GM23338 (cell line): ENCODE measurements around the gene FMN1. TPM values are rescaled to one million over a fixed set of nuclear protein-coding genes. Genes with fewer than 3 reads are reported as not detected.

Source experiments
- ATAC-seq: fragments of 200-7000 bp; cut with Tn5 transposase; 3 replicates; pipeline ENCODE4 v1.9.1; 2020
- DNase-seq: peaks from one replicate; pipeline ENCODE4 v3.0.0-alpha.2; 2015; ENCODE audit warnings: low spot score
- H2AFZ ChIP-seq: fragments of 200-600 bp; sonication (generic); 2 replicates; pipeline ENCODE4 v1.8.0; 2016; ENCODE audit warnings: antibody characterized with exemption, mild to moderate bottlenecking, moderate library complexity
- H3F3A ChIP-seq: fragments of 200-600 bp; sonication (generic); replicated peaks from 2 replicates; pipeline ENCODE4 v1.8.0; 2017; ENCODE audit warnings: antibody characterized with exemption, mixed run types, low read depth
- H3K27ac ChIP-seq: fragments of 200-600 bp; sonication (generic); 2 replicates; pipeline ENCODE4 v1.6.1; 2016; ENCODE audit warnings: low read depth
- H3K27me3 ChIP-seq: fragments of 200-600 bp; sonication (generic); 2 replicates; pipeline ENCODE4 v1.8.0; 2016; ENCODE audit warnings: mild to moderate bottlenecking, mixed run types, moderate library complexity; ENCODE audit not compliant: insufficient read depth
- H3K36me3 ChIP-seq: fragments of 200-600 bp; sonication (generic); 2 replicates; pipeline ENCODE4 v1.8.0; 2016; ENCODE audit warnings: mild to moderate bottlenecking; ENCODE audit not compliant: insufficient read depth
- H3K4me1 ChIP-seq: fragments of 200-600 bp; sonication (generic); 2 replicates; pipeline ENCODE4 v1.8.0; 2016; ENCODE audit warnings: mild to moderate bottlenecking, moderate library complexity; ENCODE audit not compliant: insufficient read depth
- H3K4me2 ChIP-seq: fragments of 200-600 bp; sonication (generic); 2 replicates; pipeline ENCODE4 v1.7.1; 2017; ENCODE audit warnings: mixed run types
- H3K4me3 ChIP-seq: fragments of 200-600 bp; sonication (generic); 2 replicates; pipeline ENCODE4 v1.6.1; 2016; ENCODE audit warnings: mixed run types
- H3K79me2 ChIP-seq: fragments of 200-600 bp; sonication (generic); replicated peaks from 2 replicates; pipeline ENCODE4 v1.8.0; 2017; ENCODE audit warnings: mild to moderate bottlenecking; ENCODE audit not compliant: insufficient read depth
- H3K9me2 ChIP-seq: fragments of 200-600 bp; sonication (generic); 2 replicates; pipeline ENCODE4 v1.8.0; 2017; ENCODE audit not compliant: insufficient read depth
- H4K20me1 ChIP-seq: fragments of 200-600 bp; sonication (generic); replicated peaks from 2 replicates; pipeline ENCODE4 v1.8.0; 2017; ENCODE audit warnings: mild to moderate bottlenecking; ENCODE audit not compliant: insufficient read depth
- H3K27ac Mint-ChIP-seq: 2 replicates; pipeline ENCODE4 v1.8.0; 2020; ENCODE audit warnings: inconsistent platforms, mild to moderate bottlenecking, moderate library complexity, mixed read lengths
- H3K27me3 Mint-ChIP-seq: 3 replicates; pipeline ENCODE4 v1.8.0; 2022; ENCODE audit warnings: low read depth, mild to moderate bottlenecking, moderate library complexity, mixed read lengths, inconsistent platforms; ENCODE audit not compliant: insufficient read depth, poor library complexity
- H3K36me3 Mint-ChIP-seq: 3 replicates; pipeline ENCODE4 v1.8.0; 2021; ENCODE audit warnings: low read depth, mild to moderate bottlenecking, inconsistent platforms, moderate library complexity, mixed read lengths
- H3K4me1 Mint-ChIP-seq: 3 replicates; pipeline ENCODE4 v1.8.0; 2020; ENCODE audit warnings: mild to moderate bottlenecking, inconsistent platforms, mixed read lengths
- H3K4me3 Mint-ChIP-seq: 3 replicates; pipeline ENCODE4 v1.8.0; 2021; ENCODE audit warnings: moderate library complexity, mild to moderate bottlenecking, inconsistent platforms, mixed read lengths
- H3K9me3 Mint-ChIP-seq: 3 replicates; pipeline ENCODE4 v1.8.0; 2020; ENCODE audit warnings: moderate library complexity, mild to moderate bottlenecking, inconsistent platforms, mixed read lengths
- CREB1 ChIP-seq: fragments of 250-450 bp; sonication (Bioruptor Pico); IDR thresholded peaks from 2 replicates; pipeline ENCODE4 v1.5.0; 2020; ENCODE audit warnings: low read depth, mild to moderate bottlenecking, moderate library complexity
- ETS1 ChIP-seq: IDR thresholded peaks from 2 replicates; pipeline ENCODE4 v1.6.1; 2016; ENCODE audit warnings: antibody characterized with exemption
- EZH2 ChIP-seq: fragments of 200-600 bp; sonication (generic); IDR thresholded peaks from one replicate; pipeline ENCODE4 v1.8.0; 2017; ENCODE audit warnings: antibody characterized with exemption, mild to moderate bottlenecking, low read depth; ENCODE audit not compliant: unreplicated experiment
- EZH2phosphoT487 ChIP-seq: fragments of 200-600 bp; sonication (generic); IDR thresholded peaks from one replicate; pipeline ENCODE4 v1.8.1; 2018; ENCODE audit warnings: antibody characterized with exemption; ENCODE audit not compliant: unreplicated experiment
- JUNB ChIP-seq: IDR thresholded peaks from one replicate; pipeline ENCODE4 v1.6.1; 2016; ENCODE audit warnings: antibody characterized with exemption; ENCODE audit not compliant: unreplicated experiment
- NANOG ChIP-seq: IDR thresholded peaks from 2 replicates; pipeline ENCODE4 v1.6.1; 2016; ENCODE audit warnings: antibody characterized with exemption, borderline replicate concordance
- POLR2AphosphoS5 ChIP-seq: IDR thresholded peaks from 2 replicates; pipeline ENCODE4 v1.6.1; 2016; ENCODE audit warnings: antibody characterized with exemption, low read depth
- REST ChIP-seq: IDR thresholded peaks from one replicate; pipeline ENCODE4 v1.6.1; 2018; ENCODE audit warnings: antibody characterized with exemption; ENCODE audit not compliant: unreplicated experiment
- STAT1 ChIP-seq: IDR thresholded peaks from one replicate; pipeline ENCODE4 v1.6.1; 2016; ENCODE audit warnings: antibody characterized with exemption; ENCODE audit not compliant: unreplicated experiment
- ZNF114 ChIP-seq: fragments of 250-450 bp; sonication (Bioruptor Pico); IDR thresholded peaks from 2 replicates; pipeline ENCODE4 v1.5.0; 2020; ENCODE audit warnings: mild to moderate bottlenecking, moderate library complexity
- ZNF331 ChIP-seq: fragments of 250-450 bp; sonication (Bioruptor Pico); IDR thresholded peaks from 2 replicates; pipeline ENCODE4 v1.5.0; 2020; ENCODE audit warnings: low read depth, mild to moderate bottlenecking, moderate library complexity
- polyA plus RNA-seq: library from polyadenylated mRNA; unstranded; fragments of >200 nt; fragmentation: Nextera tagmentation; extraction: Ambion mirVana; gene quantifications from 2 replicates; pipeline ENCODE4 v1.2.1, GENCODE V29; 2016
- total RNA-seq: library from RNA; depleted of rRNA; stranded (reverse); fragments of >200 nt; shearing (Covaris generic); gene quantifications from 2 replicates; pipeline ENCODE4 v1.2.3, GENCODE V29; 2014
- TF ChIP-seq, protein P1 (sequence below): fragments of 250-450 bp; sonication (Bioruptor Pico); IDR thresholded peaks from 2 replicates; pipeline ENCODE4 v1.5.0; 2020; ENCODE audit warnings: mild to moderate bottlenecking, moderate library complexity

The FMN1 gene
- total and polyA plus RNA-seq, 2 experiments from 2014 or later = 1.2 to 1.6 TPM

DNA sequence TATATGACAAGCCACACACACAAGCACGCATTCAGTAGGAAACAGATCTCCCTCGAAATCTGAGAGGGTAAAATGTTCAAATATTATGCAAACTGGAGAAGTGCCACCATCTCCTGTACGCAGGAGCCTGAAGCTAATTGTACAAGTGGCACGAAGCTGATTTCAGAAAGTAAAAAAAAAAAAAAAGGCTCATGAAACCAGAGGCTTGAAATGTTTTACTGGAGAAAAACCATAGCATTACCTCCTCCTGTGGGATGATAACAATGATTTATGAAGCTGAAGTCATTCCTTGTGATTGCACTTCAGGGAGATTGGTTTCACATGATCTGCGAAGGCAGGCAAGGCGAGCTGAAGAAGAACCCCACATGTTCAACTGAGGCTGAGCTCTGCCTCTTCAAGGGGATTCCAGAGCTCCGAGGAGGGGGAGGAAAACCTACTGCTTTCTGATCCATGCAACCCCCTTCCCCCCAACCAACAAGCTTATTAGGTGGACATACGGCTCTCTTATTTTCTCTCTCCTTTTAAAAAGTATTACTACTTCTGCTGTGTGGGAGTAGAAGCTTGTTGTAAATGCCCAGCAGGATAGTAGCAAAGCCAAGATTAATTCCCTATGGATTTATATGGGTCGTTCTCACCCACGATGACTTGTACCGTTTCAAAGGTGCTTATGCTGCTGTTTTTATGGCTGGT is 375.6 kb downstream of the FMN1 start:
- no peaks in the 10 kb centered on the region for H3K36me3 ChIP-seq
- H3K9me3 Mint-ChIP-seq = no peaks in the 10 kb centered on the region
- H3F3A ChIP-seq = no peaks in the 10 kb centered on the region
- no peaks in the 10 kb centered on the region for H3K79me2 ChIP-seq
- no peaks in the 10 kb centered on the region for H3K9me2 ChIP-seq
- H3K27ac Mint-ChIP-seq = no peak overlapping the region
- no peak overlapping the region for H3K4me3 Mint-ChIP-seq
- H3K27me3 ChIP-seq = no peaks in the 10 kb centered on the region
- ATAC-seq (no peak), DNase-seq (no peak)
- peaks cover 7% of the 10 kb centered on the region; the same call in 2 of the 3 replicates for H3K4me1 Mint-ChIP-seq
- no peaks in the 10 kb centered on the region for H4K20me1 ChIP-seq
- TF ChIP-seq EZH2phosphoT487 (no peak), NANOG (no peak), ZNF331 (CRISPR knock-in tag) (no peak), EZH2 (no peak), CREB1 (CRISPR knock-in tag) (no peak), ETS1 (no peak)
- H3K4me2 ChIP-seq = no peak overlapping the region
- H3K36me3 Mint-ChIP-seq = no peaks in the 10 kb centered on the region
- no peak overlapping the region for H3K4me3 ChIP-seq
- H3K4me1 ChIP-seq = no peaks in the 10 kb centered on the region
- H3K27me3 Mint-ChIP-seq = no peaks in the 10 kb centered on the region
- no peak overlapping the region for H3K27ac ChIP-seq
- peak overlapping the region; percentile 30; the same call in 1 of the 2 replicates for H2AFZ ChIP-seq

GRCh38 chr15:32817577-32817976 is 376.9 kb downstream of the FMN1 start:
- DNase-seq (no peak), ATAC-seq (no peak)
- Mint-ChIP-seq H3K9me3 (no peaks in the 10 kb centered on the region), H3K36me3 (no peaks in the 10 kb centered on the region), H3K27ac (no peak overlapping the region), H3K4me1 (peaks cover 7% of the 10 kb centered on the region; the same call in 2 of the 3 replicates), H3K4me3 (no peak overlapping the region), H3K27me3 (no peaks in the 10 kb centered on the region)
- Histone ChIP-seq H2AFZ (no peak overlapping the region), H3K27ac (no peak overlapping the region), H3K4me1 (no peaks in the 10 kb centered on the region), H3K27me3 (no peaks in the 10 kb centered on the region), H3K36me3 (no peaks in the 10 kb centered on the region), H3K9me2 (no peaks in the 10 kb centered on the region), H3K79me2 (no peaks in the 10 kb centered on the region), H3K4me3 (no peak overlapping the region), H4K20me1 (no peaks in the 10 kb centered on the region), H3K4me2 (no peak overlapping the region), H3F3A (no peaks in the 10 kb centered on the region)
- TF ChIP-seq, protein P1, sequence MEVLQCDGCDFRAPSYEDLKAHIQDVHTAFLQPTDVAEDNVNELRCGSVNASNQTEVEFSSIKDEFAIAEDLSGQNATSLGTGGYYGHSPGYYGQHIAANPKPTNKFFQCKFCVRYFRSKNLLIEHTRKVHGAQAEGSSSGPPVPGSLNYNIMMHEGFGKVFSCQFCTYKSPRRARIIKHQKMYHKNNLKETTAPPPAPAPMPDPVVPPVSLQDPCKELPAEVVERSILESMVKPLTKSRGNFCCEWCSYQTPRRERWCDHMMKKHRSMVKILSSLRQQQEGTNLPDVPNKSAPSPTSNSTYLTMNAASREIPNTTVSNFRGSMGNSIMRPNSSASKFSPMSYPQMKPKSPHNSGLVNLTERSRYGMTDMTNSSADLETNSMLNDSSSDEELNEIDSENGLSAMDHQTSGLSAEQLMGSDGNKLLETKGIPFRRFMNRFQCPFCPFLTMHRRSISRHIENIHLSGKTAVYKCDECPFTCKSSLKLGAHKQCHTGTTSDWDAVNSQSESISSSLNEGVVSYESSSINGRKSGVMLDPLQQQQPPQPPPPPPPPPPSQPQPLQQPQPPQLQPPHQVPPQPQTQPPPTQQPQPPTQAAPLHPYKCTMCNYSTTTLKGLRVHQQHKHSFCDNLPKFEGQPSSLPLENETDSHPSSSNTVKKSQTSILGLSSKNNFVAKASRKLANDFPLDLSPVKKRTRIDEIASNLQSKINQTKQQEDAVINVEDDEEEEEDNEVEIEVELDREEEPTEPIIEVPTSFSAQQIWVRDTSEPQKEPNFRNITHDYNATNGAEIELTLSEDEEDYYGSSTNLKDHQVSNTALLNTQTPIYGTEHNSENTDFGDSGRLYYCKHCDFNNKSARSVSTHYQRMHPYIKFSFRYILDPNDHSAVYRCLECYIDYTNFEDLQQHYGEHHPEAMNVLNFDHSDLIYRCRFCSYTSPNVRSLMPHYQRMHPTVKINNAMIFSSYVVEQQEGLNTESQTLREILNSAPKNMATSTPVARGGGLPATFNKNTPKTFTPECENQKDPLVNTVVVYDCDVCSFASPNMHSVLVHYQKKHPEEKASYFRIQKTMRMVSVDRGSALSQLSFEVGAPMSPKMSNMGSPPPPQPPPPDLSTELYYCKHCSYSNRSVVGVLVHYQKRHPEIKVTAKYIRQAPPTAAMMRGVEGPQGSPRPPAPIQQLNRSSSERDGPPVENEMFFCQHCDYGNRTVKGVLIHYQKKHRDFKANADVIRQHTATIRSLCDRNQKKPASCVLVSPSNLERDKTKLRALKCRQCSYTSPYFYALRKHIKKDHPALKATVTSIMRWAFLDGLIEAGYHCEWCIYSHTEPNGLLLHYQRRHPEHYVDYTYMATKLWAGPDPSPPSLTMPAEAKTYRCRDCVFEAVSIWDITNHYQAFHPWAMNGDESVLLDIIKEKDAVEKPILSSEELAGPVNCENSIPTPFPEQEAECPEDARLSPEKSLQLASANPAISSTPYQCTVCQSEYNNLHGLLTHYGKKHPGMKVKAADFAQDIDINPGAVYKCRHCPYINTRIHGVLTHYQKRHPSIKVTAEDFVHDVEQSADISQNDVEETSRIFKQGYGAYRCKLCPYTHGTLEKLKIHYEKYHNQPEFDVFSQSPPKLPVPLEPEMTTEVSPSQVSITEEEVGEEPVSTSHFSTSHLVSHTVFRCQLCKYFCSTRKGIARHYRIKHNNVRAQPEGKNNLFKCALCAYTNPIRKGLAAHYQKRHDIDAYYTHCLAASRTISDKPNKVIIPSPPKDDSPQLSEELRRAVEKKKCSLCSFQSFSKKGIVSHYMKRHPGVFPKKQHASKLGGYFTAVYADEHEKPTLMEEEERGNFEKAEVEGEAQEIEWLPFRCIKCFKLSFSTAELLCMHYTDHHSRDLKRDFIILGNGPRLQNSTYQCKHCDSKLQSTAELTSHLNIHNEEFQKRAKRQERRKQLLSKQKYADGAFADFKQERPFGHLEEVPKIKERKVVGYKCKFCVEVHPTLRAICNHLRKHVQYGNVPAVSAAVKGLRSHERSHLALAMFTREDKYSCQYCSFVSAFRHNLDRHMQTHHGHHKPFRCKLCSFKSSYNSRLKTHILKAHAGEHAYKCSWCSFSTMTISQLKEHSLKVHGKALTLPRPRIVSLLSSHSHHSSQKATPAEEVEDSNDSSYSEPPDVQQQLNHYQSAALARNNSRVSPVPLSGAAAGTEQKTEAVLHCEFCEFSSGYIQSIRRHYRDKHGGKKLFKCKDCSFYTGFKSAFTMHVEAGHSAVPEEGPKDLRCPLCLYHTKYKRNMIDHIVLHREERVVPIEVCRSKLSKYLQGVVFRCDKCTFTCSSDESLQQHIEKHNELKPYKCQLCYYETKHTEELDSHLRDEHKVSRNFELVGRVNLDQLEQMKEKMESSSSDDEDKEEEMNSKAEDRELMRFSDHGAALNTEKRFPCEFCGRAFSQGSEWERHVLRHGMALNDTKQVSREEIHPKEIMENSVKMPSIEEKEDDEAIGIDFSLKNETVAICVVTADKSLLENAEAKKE (CRISPR knock-in tag) = no peak
- TF ChIP-seq ZNF114 (CRISPR knock-in tag) (no peak), REST (no peak), POLR2AphosphoS5 (no peak), JUNB (no peak), ZNF331 (CRISPR knock-in tag) (no peak), NANOG (no peak), STAT1 (no peak)
